IMR-90 (cell line): ENCODE results near the gene LDAH. TPM values are rescaled to one million over a fixed set of nuclear protein-coding genes. Genes with fewer than 3 reads are reported as not detected.

ENCODE experiments used
- ATAC-seq: fragments of 200-7000 bp; cut with Tn5 transposase; 2 replicates; pipeline ENCODE4 v1.9.1; 2020; ENCODE audit warnings: low read depth, mild to moderate bottlenecking, moderate library complexity
- BruUV-seq: library from RNA; stranded (reverse); fragments of 400-500 nt; replicated peaks from 2 replicates; lab custom pipeline; 2021; lab: Mats Ljungman, UMichigan
- CTCF ChIA-PET: fragments of 300-600 bp; formaldehyde crosslinking; extraction: SDS; loops from one replicate; lab custom pipeline; 2021; ENCODE audit warnings: antibody characterized with exemption; lab: Yijun Ruan, JAX
- POLR2A ChIA-PET: fragments of 300-600 bp; sonication (Branson Sonifier 250); formaldehyde crosslinking; loops from one replicate; lab custom pipeline; 2022; ENCODE audit warnings: antibody characterized with exemption; ENCODE audit not compliant: unreplicated experiment; lab: Charles Lee
- DNase-seq: peaks from one replicate; pipeline ENCODE4 v3.0.0; 2013
- H2AFZ ChIP-seq: replicated peaks from 2 replicates; pipeline ENCODE3; 2013; ENCODE audit warnings: low read length, mild to moderate bottlenecking; ENCODE audit not compliant: poor library complexity
- H2AK5ac ChIP-seq: 2 replicates; pipeline ENCODE4 v1.6.1; 2013; ENCODE audit warnings: low read depth, low read length, inconsistent platforms
- H2AK9ac ChIP-seq: replicated peaks from 2 replicates; pipeline ENCODE3; 2013; ENCODE audit warnings: mild to moderate bottlenecking, low read depth, low read length, moderate library complexity; ENCODE audit not compliant: poor library complexity
- H2BK120ac ChIP-seq: 2 replicates; pipeline ENCODE4 v1.6.1; 2013; ENCODE audit warnings: low read depth, low read length, inconsistent platforms
- H2BK15ac ChIP-seq: 3 replicates; pipeline ENCODE4 v1.6.1; 2013; ENCODE audit warnings: low read depth, low read length, inconsistent platforms
- H2BK20ac ChIP-seq: 2 replicates; pipeline ENCODE4 v1.6.1; 2013; ENCODE audit warnings: low read depth, mild to moderate bottlenecking, inconsistent platforms, low read length, moderate library complexity
- H2BK5ac ChIP-seq: 2 replicates; pipeline ENCODE4 v1.6.1; 2013; ENCODE audit warnings: mild to moderate bottlenecking, low read depth, low read length, inconsistent platforms; ENCODE audit not compliant: poor library complexity, severe bottlenecking
- H3K14ac ChIP-seq: replicated peaks from 2 replicates; pipeline ENCODE4 v1.6.1; 2013; ENCODE audit warnings: low read depth, low read length, inconsistent platforms
- H3K18ac ChIP-seq: 2 replicates; pipeline ENCODE4 v1.6.1; 2013; ENCODE audit warnings: low read depth, low read length, control low read depth
- H3K23ac ChIP-seq: 2 replicates; pipeline ENCODE4 v1.6.1; 2013; ENCODE audit warnings: low read depth, low read length, inconsistent platforms
- H3K27ac ChIP-seq: 2 replicates; pipeline ENCODE4 v1.5.1; 2013; ENCODE audit warnings: mild to moderate bottlenecking, control low read depth, low read length; ENCODE audit not compliant: insufficient read depth
- H3K27me3 ChIP-seq: 2 replicates; pipeline ENCODE4 v1.6.1; 2013; ENCODE audit warnings: low read length; ENCODE audit not compliant: control insufficient read depth, insufficient read depth
- H3K36me3 ChIP-seq: 2 replicates; pipeline ENCODE4 v1.6.1; 2013; ENCODE audit warnings: low read length, mixed read lengths; ENCODE audit not compliant: control insufficient read depth, insufficient read depth
- H3K4ac ChIP-seq: 2 replicates; pipeline ENCODE4 v1.6.1; 2013; ENCODE audit warnings: low read depth, low read length, inconsistent platforms
- H3K4me1 ChIP-seq: 2 replicates; pipeline ENCODE4 v1.6.1; 2013; ENCODE audit warnings: low read length, mixed read lengths; ENCODE audit not compliant: control insufficient read depth, insufficient read depth
- H3K4me2 ChIP-seq: 2 replicates; pipeline ENCODE4 v1.6.1; 2013; ENCODE audit warnings: low read depth, mild to moderate bottlenecking, control low read depth, low read length, moderate library complexity
- H3K4me3 ChIP-seq: 2 replicates; pipeline ENCODE4 v1.5.1; 2013; ENCODE audit warnings: low read depth, mild to moderate bottlenecking, control low read depth, low read length, moderate library complexity; ENCODE audit not compliant: insufficient read depth
- H3K56ac ChIP-seq: 2 replicates; pipeline ENCODE4 v1.6.1; 2013; ENCODE audit warnings: low read length, inconsistent platforms; ENCODE audit not compliant: insufficient read depth; ENCODE audit errors: extremely low read depth
- H3K79me1 ChIP-seq, 2 experiments: 2 replicates each; pipeline ENCODE4 v1.6.1; 2013; ENCODE audit warnings: low read length in 2 of 2, inconsistent platforms in 1 of 2, low read depth in 1 of 2
- H3K9ac ChIP-seq: 2 replicates; pipeline ENCODE4 v1.6.1; 2013; ENCODE audit warnings: low read depth, low read length, control low read depth
- H3K9me1 ChIP-seq: 2 replicates; pipeline ENCODE4 v1.6.1; 2013; ENCODE audit warnings: low read length, inconsistent platforms; ENCODE audit not compliant: insufficient read depth
- H3K9me3 ChIP-seq: 2 replicates; pipeline ENCODE4 v1.6.1; 2013; ENCODE audit warnings: low read length; ENCODE audit not compliant: control insufficient read depth, insufficient read depth
- H4K20me1 ChIP-seq: 2 replicates; pipeline ENCODE4 v1.6.1; 2013; ENCODE audit warnings: low read length, inconsistent platforms; ENCODE audit not compliant: insufficient read depth
- H4K5ac ChIP-seq: 2 replicates; pipeline ENCODE4 v1.6.1; 2013; ENCODE audit warnings: mild to moderate bottlenecking, low read depth, low read length, control low read depth
- H4K8ac ChIP-seq, 2 experiments: 2 replicates each; pipeline ENCODE4 v1.6.1; 2013; ENCODE audit warnings: low read depth in 2 of 2, low read length in 2 of 2, control low read depth in 1 of 2, inconsistent platforms in 1 of 2
- H4K91ac ChIP-seq: 2 replicates; pipeline ENCODE4 v1.6.1; 2013; ENCODE audit warnings: low read depth, low read length, inconsistent platforms; ENCODE audit not compliant: insufficient read depth
- BHLHE40 ChIP-seq: fragments of 150-350 bp; IDR thresholded peaks from 2 replicates; pipeline ENCODE4 v1.6.1; 2016; ENCODE audit warnings: mild to moderate bottlenecking, low read depth, low read length
- CEBPB ChIP-seq: IDR thresholded peaks from 2 replicates; pipeline ENCODE4 v1.6.1; 2012; ENCODE audit warnings: low read depth, low read length, improper control_type of control experiment
- CHD1 ChIP-seq: IDR thresholded peaks from 2 replicates; pipeline ENCODE4 v1.6.1; 2012; ENCODE audit warnings: low read depth, low read length, improper control_type of control experiment
- MAFK ChIP-seq: IDR thresholded peaks from 2 replicates; pipeline ENCODE4 v1.6.1; 2012; ENCODE audit warnings: low read depth, low read length, improper control_type of control experiment
- MAZ ChIP-seq: IDR thresholded peaks from 2 replicates; pipeline ENCODE4 v1.6.1; 2012; ENCODE audit warnings: low read depth, mild to moderate bottlenecking, low read length, improper control_type of control experiment, moderate library complexity, borderline replicate concordance
- MXI1 ChIP-seq: IDR thresholded peaks from 2 replicates; pipeline ENCODE4 v1.6.1; 2012; ENCODE audit warnings: low read depth, mild to moderate bottlenecking, low read length, moderate library complexity, borderline replicate concordance
- NFE2L2 ChIP-seq: fragments of 150-350 bp; IDR thresholded peaks from 2 replicates; pipeline ENCODE4 v1.6.1; 2016; ENCODE audit warnings: low read depth, mild to moderate bottlenecking, low read length
- POLR2A ChIP-seq: IDR thresholded peaks from 2 replicates; pipeline ENCODE4 v1.6.1; 2012; ENCODE audit warnings: mild to moderate bottlenecking, low read depth, low read length
- RCOR1 ChIP-seq: IDR thresholded peaks from 2 replicates; pipeline ENCODE4 v1.6.1; 2012; ENCODE audit warnings: mild to moderate bottlenecking, low read length, improper control_type of control experiment; ENCODE audit not compliant: insufficient replicate concordance
- RFX5 ChIP-seq: IDR thresholded peaks from 2 replicates; pipeline ENCODE4 v1.8.0; 2012; ENCODE audit warnings: low read depth, mild to moderate bottlenecking, low read length, moderate library complexity
- SMC3 ChIP-seq: fragments of 150-350 bp; IDR thresholded peaks from 2 replicates; pipeline ENCODE4 v1.6.1; 2016; ENCODE audit warnings: low read depth, mild to moderate bottlenecking, antibody characterized with exemption, low read length, moderate library complexity
- WGBS, 2 experiments: methylation state at CpG; one replicate each; pipeline versions ENCODE4 v1.1.5 to v1.1.7; 2013; ENCODE audit warnings: missing lambda C conversion rate in 2 of 2; ENCODE audit not compliant: insufficient read length in 1 of 2; ENCODE audit errors: extremely low coverage in 2 of 2; 5-methylcytosine and 5-hydroxymethylcytosine counted together
- dilution Hi-C: fragments of 300-500 bp; cut with HindIII; formaldehyde crosslinking; loops from one replicate; pipeline ENCODE4 v1.14.3; 2018; ENCODE audit warnings: low sequenced_read_pairs; ENCODE audit not compliant: unreplicated experiment
- in situ Hi-C: fragments of 300-500 bp; cut with MboI; formaldehyde crosslinking; loops from 3 replicates; pipeline ENCODE4 v1.14.3; 2019; ENCODE audit warnings: low sequenced_read_pairs, inconsistent platforms, mixed read lengths
- intact Hi-C: fragments of 100-400 bp; cut with micrococcal nuclease; formaldehyde crosslinking; loops from 2 replicates; pipeline ENCODE4 v1.10.0; 2022
- polyA plus RNA-seq, 3 experiments: library from polyadenylated mRNA; depleted of rRNA; stranded (reverse); fragments of >200 nt; gene quantifications; 2 replicates each; pipeline ENCODE4 v1.2.3, GENCODE V29; 2012; ENCODE audit warnings: low replicate concordance in 1 of 3
- total RNA-seq: library from RNA; depleted of rRNA; stranded (reverse); fragments of >200 nt; gene quantifications from 2 replicates; pipeline ENCODE4 v1.2.3, GENCODE V29; 2012
- TF ChIP-seq, protein P1 (sequence below): conservative IDR thresholded peaks from 2 replicates; pipeline ENCODE4 v1.5.1; 2012; ENCODE audit warnings: mild to moderate bottlenecking, low read depth, low read length, improper control_type of control experiment
- TF ChIP-seq, protein P2 (sequence below): fragments of 150-350 bp; IDR thresholded peaks from 2 replicates; pipeline ENCODE4 v1.6.1; 2016; ENCODE audit warnings: low read depth, mild to moderate bottlenecking, low read length, moderate library complexity, borderline replicate concordance

The LDAH gene
- total and polyA plus RNA-seq, 2 of the 4 experiments (the other 2 are of a cell fraction) = 12.1 to 31.7 TPM

DNA sequence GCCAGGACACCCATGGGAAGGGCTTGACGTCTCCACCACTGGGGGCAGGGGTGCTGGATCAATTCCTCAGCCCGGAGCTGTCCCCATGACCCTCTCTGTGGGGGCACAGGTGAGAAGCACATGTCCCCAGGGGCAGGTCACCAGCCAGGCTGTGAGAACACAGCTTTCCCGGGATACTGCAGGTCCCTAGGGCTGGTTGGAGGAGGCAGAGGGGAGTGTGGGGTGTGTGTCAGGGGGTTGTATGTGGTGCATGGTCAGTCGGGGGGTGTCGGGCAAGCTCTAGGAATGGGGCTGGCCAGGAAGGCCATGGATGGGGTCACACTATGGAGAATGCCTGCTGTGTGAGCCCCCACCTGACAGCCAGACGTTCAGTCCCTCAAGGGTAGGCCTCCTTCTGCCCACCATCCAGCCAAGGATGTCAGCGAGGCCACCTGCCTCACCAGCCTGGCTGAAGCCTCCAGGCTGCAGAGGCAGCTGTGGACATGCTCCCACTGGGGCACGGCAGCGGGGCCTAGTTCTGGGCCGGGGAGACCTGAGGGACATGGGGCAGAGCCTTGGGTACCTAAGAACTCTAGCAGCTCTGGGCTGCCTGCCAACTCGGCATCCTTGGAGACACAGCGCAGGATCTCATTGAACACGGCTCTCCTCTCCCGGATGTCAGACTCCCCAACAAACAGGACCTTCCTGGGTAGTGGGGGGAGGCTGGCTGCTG, 182.3 kb downstream of the LDAH start:
- no peak overlapping the region for H4K5ac ChIP-seq
- no peak overlapping the region for H3K4me3 ChIP-seq
- dilution Hi-C loops (loop anchor here (25.0 kb wide), 1 partner anchor 253 kb away; no protein-coding TSS in a partner anchor), intact Hi-C loops (no loop called here), in situ Hi-C loops (loop anchor here (5.0 kb wide), 1 partner anchor 243 kb away; no protein-coding TSS in a partner anchor)
- H3K27ac ChIP-seq = no peak overlapping the region
- no peak overlapping the region for H3K23ac ChIP-seq
- no peak overlapping the region for H3K14ac ChIP-seq
- H2BK5ac ChIP-seq = no peak overlapping the region
- TF ChIP-seq RFX5 (no peak), MAZ (no peak), MAFK (no peak), BHLHE40 (no peak), CEBPB (no peak), RCOR1 (no peak), MXI1 (no peak), NFE2L2 (no peak), POLR2A (no peak), CHD1 (no peak), SMC3 (no peak)
- TF ChIP-seq, protein P1, sequence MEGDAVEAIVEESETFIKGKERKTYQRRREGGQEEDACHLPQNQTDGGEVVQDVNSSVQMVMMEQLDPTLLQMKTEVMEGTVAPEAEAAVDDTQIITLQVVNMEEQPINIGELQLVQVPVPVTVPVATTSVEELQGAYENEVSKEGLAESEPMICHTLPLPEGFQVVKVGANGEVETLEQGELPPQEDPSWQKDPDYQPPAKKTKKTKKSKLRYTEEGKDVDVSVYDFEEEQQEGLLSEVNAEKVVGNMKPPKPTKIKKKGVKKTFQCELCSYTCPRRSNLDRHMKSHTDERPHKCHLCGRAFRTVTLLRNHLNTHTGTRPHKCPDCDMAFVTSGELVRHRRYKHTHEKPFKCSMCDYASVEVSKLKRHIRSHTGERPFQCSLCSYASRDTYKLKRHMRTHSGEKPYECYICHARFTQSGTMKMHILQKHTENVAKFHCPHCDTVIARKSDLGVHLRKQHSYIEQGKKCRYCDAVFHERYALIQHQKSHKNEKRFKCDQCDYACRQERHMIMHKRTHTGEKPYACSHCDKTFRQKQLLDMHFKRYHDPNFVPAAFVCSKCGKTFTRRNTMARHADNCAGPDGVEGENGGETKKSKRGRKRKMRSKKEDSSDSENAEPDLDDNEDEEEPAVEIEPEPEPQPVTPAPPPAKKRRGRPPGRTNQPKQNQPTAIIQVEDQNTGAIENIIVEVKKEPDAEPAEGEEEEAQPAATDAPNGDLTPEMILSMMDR = no peak
- TF ChIP-seq, protein P2, sequence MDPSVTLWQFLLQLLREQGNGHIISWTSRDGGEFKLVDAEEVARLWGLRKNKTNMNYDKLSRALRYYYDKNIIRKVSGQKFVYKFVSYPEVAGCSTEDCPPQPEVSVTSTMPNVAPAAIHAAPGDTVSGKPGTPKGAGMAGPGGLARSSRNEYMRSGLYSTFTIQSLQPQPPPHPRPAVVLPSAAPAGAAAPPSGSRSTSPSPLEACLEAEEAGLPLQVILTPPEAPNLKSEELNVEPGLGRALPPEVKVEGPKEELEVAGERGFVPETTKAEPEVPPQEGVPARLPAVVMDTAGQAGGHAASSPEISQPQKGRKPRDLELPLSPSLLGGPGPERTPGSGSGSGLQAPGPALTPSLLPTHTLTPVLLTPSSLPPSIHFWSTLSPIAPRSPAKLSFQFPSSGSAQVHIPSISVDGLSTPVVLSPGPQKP = no peak
- H3K4ac ChIP-seq = no peak overlapping the region
- no peak overlapping the region for H2AK9ac ChIP-seq
- H3K18ac ChIP-seq = no peak overlapping the region
- no peak overlapping the region for H3K9ac ChIP-seq
- H2AFZ ChIP-seq = peak overlapping the region; percentile 47
- peaks cover 1% of the 10 kb centered on the region for H3K4me1 ChIP-seq
- peaks cover 16% of the 10 kb centered on the region for H4K20me1 ChIP-seq
- 80% methylated on average over 1 of the region's 14 CpGs; no CpG with 5 or more reads in 1 of the 2 experiments for WGBS, 2 experiments
- peaks cover 35% of the 10 kb centered on the region; the same call in 1 of the 2 replicates for H3K36me3 ChIP-seq
- BruUV-seq = no TSS peak
- H3K9me3 ChIP-seq = no peaks in the 10 kb centered on the region
- H2BK120ac ChIP-seq = no peak overlapping the region
- H3K27me3 ChIP-seq = no peaks in the 10 kb centered on the region
- H3K79me1 ChIP-seq = peaks cover 0 to 19% of the 10 kb centered on the region in 2 experiments; a peak in 1 of 4 replicates
- no peak overlapping the region for H4K8ac ChIP-seq
- no peak overlapping the region for H4K91ac ChIP-seq
- DNase-seq (no peak), ATAC-seq (no peak)
- no peak overlapping the region for H2BK20ac ChIP-seq
- ChIA-PET POLR2A (interaction anchor here (0.8 kb wide), 1 partner anchor 191 kb away, joined by 3 read pairs; no protein-coding TSS in a partner anchor), CTCF (no interaction called here)
- no peak overlapping the region for H3K56ac ChIP-seq
- no peak overlapping the region for H3K4me2 ChIP-seq
- H2AK5ac ChIP-seq = no peak overlapping the region
- H2BK15ac ChIP-seq = no peak overlapping the region
- H3K9me1 ChIP-seq = 0 out of 2 replicates have a peak, but pooled peaks cover 3% of the 10 kb centered on the region
